Esophagus squamous epithelium (tissue), 4 donors: ENCODE results near the gene TPCN2.

ENCODE experiments used
- CTCF ChIP-seq, 6 experiments: fragments of 450-650 bp in 4 of 6; fragments of 200-600 bp in 2 of 6; sonication (generic) in 2 of 6; IDR thresholded peaks; one replicate each; pipeline ENCODE4 v1.5.1; 2016 to 2019; ENCODE audit warnings: antibody characterized with exemption in 6 of 6, mild to moderate bottlenecking in 4 of 6, moderate library complexity in 4 of 6
- POLR2A ChIP-seq, 4 donors: fragments of 450-650 bp; IDR thresholded peaks; one replicate each; pipeline ENCODE4 v1.6.1; 2017; ENCODE audit warnings: antibody characterized with exemption in 4 of 4, mild to moderate bottlenecking in 4 of 4, moderate library complexity in 3 of 4

- no peak for TF ChIP-seq CTCF (IDR thresholded peaks at IDR 0.05)
- no peak for TF ChIP-seq POLR2A (IDR thresholded peaks at IDR 0.05)
Observed at GRCh38 chr11:69014898-69015549, 33.7 kb upstream of the TPCN2 start.
